Activated CD4-positive, alpha-beta memory T cell treated with anti-CD3 and anti-CD28 coated beads, Interleukin-2, amount 10 ng/mL, durations not matched to agents 7 days and 5 days (primary cell): Measurements from ENCODE around the gene NFATC4. TPM values are rescaled to one million over a fixed set of nuclear protein-coding genes. Genes with fewer than 3 reads are reported as not detected.
"Not testable (repeated sequence)": the region's sequence is repeated elsewhere in the genome, so short reads cannot be mapped to it uniquely, and the experiment has no call there.

Experiments
- CTCF ChIA-PET: fragments of 350-600 bp; sonication (Branson Sonifier 250); formaldehyde crosslinking; loops from one replicate; lab custom pipeline; 2021; ENCODE audit warnings: antibody characterized with exemption, inconsistent platforms; lab: Charles Lee
- POLR2A ChIA-PET: fragments of 350-600 bp; sonication (Branson Sonifier 250); formaldehyde crosslinking; loops from one replicate; lab custom pipeline; 2021; ENCODE audit warnings: antibody characterized with exemption; lab: Charles Lee
- DNase-seq: peaks from one replicate; pipeline ENCODE4 v3.0.0-alpha.2; 2020
- H3K27ac Mint-ChIP-seq: one replicate; pipeline ENCODE4 v1.8.0; 2021; ENCODE audit warnings: mild to moderate bottlenecking, mixed read lengths
- H3K27me3 Mint-ChIP-seq: one replicate; pipeline ENCODE4 v1.8.0; 2021; ENCODE audit warnings: mixed read lengths
- H3K36me3 Mint-ChIP-seq: one replicate; pipeline ENCODE4 v1.8.0; 2021; ENCODE audit warnings: low read depth, mixed read lengths
- H3K4me1 Mint-ChIP-seq: one replicate; pipeline ENCODE4 v1.8.0; 2021; ENCODE audit warnings: mixed read lengths
- H3K4me3 Mint-ChIP-seq: one replicate; pipeline ENCODE4 v1.8.0; 2021; ENCODE audit warnings: mild to moderate bottlenecking, mixed read lengths
- H3K9me3 Mint-ChIP-seq: one replicate; pipeline ENCODE4 v1.8.0; 2021; ENCODE audit warnings: mixed read lengths
- total RNA-seq, 2 experiments: library from RNA; stranded (reverse); gene quantifications; one replicate each; pipeline ENCODE4 v1.2.3, GENCODE V29; 2021

Gene NFATC4
- total RNA-seq, 2 experiments from 2014 or later, result not detected

DNA sequence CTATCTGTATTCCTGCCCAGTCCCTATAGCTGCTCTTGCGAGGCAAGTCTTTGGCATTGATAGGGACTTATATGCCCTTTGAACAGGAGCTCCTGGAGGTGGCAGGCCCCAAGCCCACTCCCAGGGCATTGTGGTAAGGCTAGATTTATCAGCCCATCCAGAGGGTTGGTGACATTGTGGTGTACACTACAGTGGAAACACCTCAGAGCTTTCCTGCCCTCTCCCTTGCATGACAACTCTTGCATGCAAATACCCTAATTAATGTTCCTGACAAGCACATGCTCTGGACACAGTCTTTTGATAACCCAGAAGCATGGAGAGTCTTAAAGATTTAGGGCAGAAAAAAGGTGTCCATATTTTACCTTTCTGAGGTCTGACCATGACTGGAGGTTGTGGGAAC lies 27.4 kb upstream of the NFATC4 start:
- ChIA-PET CTCF (interaction anchor here (0.8 to 18.8 kb wide), 3 partner anchors 32 to 101 kb away, joined by 4 to 494 read pairs (median 5); partner anchors contain the start of genes CBLN3 and KHNYN), POLR2A (interaction anchor here (0.8 to 5.4 kb wide), 7 partner anchors 10 to 98 kb away, joined by 3 to 69 read pairs (median 6); partner anchors contain the start of genes CBLN3, KHNYN, RABGGTA and TINF2)
- Mint-ChIP-seq H3K9me3 (no peaks in the 10 kb centered on the region), H3K4me3 (no peak overlapping the region), H3K27me3 (peaks cover 33% of the 10 kb centered on the region), H3K4me1 (peaks cover 34% of the 10 kb centered on the region), H3K36me3 (peaks cover 27% of the 10 kb centered on the region), H3K27ac (no peak overlapping the region)
- DNase-seq, result no peak

DNA sequence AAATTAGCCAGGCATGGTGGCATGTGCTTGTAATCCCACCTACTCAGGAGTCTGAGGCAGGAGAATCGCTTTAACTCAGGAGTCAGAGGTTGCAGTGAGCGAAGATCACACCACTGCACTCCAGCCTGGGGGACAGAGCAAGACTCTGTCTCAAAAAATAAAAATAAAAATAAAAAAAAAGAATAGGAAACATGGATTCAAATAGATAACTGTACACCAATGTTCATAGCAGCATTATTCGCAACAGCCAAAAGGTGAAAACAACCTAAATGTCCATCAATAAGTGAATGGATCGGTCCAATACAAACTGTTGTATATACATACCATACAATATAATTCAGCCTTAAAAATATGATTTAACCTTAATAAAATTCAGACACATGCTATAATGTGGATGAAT lies 25.1 kb upstream of the NFATC4 start:
- Mint-ChIP-seq H3K4me1 (peaks cover 19% of the 10 kb centered on the region), H3K9me3 (no peaks in the 10 kb centered on the region), H3K27ac (no peak overlapping the region), H3K27me3 (peaks cover 42% of the 10 kb centered on the region), H3K4me3 (no peak overlapping the region), H3K36me3 (peaks cover 8% of the 10 kb centered on the region)
- ChIA-PET CTCF (interaction anchor here (2.8 kb wide), 1 partner anchor 9 kb away, joined by 13 read pairs; no protein-coding TSS in a partner anchor), POLR2A (no interaction called here)
- no peak for DNase-seq

DNA sequence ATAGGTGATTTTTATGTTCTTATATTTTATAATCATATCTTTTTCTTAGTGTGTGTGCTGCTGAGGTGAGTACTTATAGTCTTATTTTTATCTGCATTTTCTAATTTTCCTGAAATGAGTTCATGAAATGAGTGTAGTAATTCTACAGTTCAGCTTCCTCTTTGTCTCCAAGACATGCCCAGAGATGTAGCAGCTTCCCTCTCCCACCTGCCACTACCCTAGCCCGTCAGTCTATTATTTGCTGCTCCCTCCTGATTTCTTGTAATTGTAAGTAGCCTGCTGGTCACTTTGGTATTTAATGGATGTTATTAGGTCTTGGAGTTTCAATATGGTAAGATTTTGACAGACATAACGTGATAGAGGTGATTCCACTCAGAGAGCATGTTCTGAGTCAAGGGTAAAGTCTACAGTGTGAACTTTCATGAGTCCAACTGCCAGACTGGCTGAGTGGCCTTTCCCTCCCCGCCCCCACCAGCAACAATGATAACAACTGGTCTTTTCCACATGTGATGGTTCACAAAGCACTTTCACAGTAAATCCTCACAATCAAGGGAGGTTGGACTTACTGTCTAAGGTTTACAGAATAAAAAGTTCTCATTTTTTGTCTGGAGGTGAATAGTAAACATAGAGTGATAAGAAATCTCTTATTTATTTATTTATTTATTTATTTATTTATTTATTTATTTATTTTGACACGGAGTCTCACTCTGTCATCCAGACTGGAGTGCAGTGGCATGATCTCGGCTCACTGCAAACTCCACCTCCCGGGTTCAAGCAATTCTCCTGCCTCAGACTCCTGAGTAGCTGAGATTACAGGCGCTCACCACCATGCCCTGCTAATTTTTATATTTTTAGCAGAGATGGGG lies 24.0 kb upstream of the NFATC4 start:
- ChIA-PET CTCF (interaction anchor here (2.8 to 3.2 kb wide), 2 partner anchors 11 to 87 kb away, joined by 13 to 14 read pairs; no protein-coding TSS in a partner anchor), POLR2A (interaction anchor here (1.3 kb wide), 1 partner anchor 87 kb away, joined by 3 read pairs; no protein-coding TSS in a partner anchor)
- H3K27ac Mint-ChIP-seq, result no peak overlapping the region
- peaks cover 47% of the 10 kb centered on the region for H3K27me3 Mint-ChIP-seq
- H3K4me1 Mint-ChIP-seq, result peaks cover 8% of the 10 kb centered on the region
- no peak for DNase-seq
- no peaks in the 10 kb centered on the region for H3K36me3 Mint-ChIP-seq
- H3K9me3 Mint-ChIP-seq, result no peaks in the 10 kb centered on the region
- H3K4me3 Mint-ChIP-seq, result no peak overlapping the region

DNA sequence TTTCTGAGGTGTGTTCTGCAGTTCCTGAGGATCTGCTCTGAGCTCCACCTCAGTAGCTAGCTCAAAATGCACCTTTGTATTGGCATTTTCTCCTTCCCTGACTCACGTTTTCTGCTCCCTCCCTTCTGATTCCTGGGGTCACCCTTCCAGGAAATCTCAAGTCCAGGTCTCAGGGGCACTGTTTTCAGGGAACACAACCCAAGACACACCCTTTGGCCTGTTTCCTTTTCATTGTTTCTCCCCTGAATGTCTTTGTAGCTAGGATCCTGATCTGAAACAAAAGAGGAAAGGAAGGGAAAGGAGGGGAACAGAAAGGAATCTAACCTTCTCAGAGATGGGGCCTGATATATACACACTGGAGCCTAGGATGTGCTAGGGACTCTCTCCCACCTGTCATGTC lies 20.9 kb upstream of the NFATC4 start:
- ChIA-PET POLR2A (interaction anchor here (1.6 kb wide), 1 partner anchor 8 kb away, joined by 6 read pairs; the partner anchor contains the start of gene RIPK3), CTCF (interaction anchor here (1.2 to 3.2 kb wide), 4 partner anchors 13 to 84 kb away, joined by 3 to 14 read pairs (median 8); no protein-coding TSS in a partner anchor)
- no peak for DNase-seq
- H3K4me3 Mint-ChIP-seq, result no peak overlapping the region
- H3K27ac Mint-ChIP-seq, result no peak overlapping the region
- no peaks in the 10 kb centered on the region for H3K4me1 Mint-ChIP-seq
- H3K9me3 Mint-ChIP-seq, result no peaks in the 10 kb centered on the region
- no peaks in the 10 kb centered on the region for H3K36me3 Mint-ChIP-seq
- peaks cover 63% of the 10 kb centered on the region for H3K27me3 Mint-ChIP-seq

DNA sequence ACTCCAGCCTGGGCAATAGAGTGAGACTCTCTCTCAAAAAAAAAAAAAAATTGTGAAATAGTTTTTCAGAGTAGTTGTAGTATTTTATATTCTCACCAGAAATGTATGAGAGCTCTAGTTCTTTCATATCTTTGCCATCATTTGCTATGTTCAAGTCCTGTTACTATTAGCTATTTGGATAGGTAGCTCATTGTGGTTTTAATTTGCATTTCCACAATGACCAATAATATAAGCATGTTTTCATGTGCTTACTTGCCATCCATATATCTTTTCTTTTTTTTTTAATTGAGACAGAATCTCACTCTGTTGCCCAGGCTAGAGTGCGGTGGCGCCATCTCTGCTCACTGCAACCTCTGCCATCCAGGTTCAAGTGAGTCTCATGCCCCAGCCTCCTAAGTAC lies 19.8 kb upstream of the NFATC4 start:
- ChIA-PET POLR2A (interaction anchor here (1.6 kb wide), 1 partner anchor 9 kb away, joined by 6 read pairs; the partner anchor contains the start of gene RIPK3), CTCF (interaction anchor here (1.6 to 1.8 kb wide), 2 partner anchors 14 to 16 kb away, joined by 4 to 13 read pairs; no protein-coding TSS in a partner anchor)
- no peaks in the 10 kb centered on the region for H3K9me3 Mint-ChIP-seq
- H3K27me3 Mint-ChIP-seq, result peaks cover 66% of the 10 kb centered on the region
- no peaks in the 10 kb centered on the region for H3K4me1 Mint-ChIP-seq
- H3K4me3 Mint-ChIP-seq, result no peak overlapping the region
- DNase-seq, result no peak
- H3K36me3 Mint-ChIP-seq, result no peaks in the 10 kb centered on the region
- no peak overlapping the region for H3K27ac Mint-ChIP-seq

DNA sequence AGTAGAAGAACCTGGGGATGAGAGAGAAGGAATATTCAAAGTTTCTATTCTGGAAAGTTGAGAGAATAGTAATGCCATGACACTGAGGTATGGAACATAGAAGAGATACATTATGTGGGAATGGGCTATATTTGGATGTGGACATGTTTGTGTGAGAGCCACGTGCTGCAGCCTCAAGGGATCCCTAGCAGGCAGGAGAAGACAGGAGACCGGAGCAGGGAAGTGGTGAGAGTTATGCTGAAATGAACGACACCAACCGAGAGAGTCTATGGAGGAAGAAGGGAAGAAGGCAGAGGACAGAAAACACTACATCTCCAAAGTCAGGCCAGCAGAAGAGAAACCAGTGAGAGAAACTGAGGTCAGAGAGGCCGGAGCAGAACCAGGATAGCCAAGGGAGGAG lies 18.2 kb upstream of the NFATC4 start:
- Mint-ChIP-seq H3K9me3 (no peaks in the 10 kb centered on the region), H3K27ac (no peak overlapping the region), H3K4me1 (no peaks in the 10 kb centered on the region), H3K4me3 (no peak overlapping the region), H3K36me3 (no peaks in the 10 kb centered on the region), H3K27me3 (peaks cover 67% of the 10 kb centered on the region)
- ChIA-PET CTCF (no interaction called here), POLR2A (interaction anchor here (0.9 kb wide), 1 partner anchor 87 kb away, joined by 3 read pairs; no protein-coding TSS in a partner anchor)
- DNase-seq, result no peak

DNA sequence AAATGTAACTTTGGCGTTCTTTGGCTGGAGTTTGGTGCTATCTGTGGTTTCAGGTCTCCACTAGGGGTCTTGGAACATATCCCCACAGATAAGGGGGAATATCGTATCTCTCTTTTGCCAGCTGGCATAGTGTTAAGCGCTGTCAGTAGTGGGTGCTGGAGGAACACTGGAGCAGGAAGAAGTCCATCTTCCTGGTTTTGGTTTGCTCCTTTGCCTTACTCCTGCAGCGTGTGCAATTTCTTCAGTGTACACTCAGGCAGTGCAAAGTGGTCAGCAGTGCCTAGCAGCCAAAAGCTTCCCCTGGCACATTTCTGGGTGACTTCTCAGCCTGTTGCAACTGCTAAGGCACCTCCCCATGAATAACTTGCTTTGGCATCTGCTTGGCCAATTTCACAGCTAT lies 16.5 kb upstream of the NFATC4 start:
- H3K4me1 Mint-ChIP-seq, result no peaks in the 10 kb centered on the region
- H3K4me3 Mint-ChIP-seq, result no peak overlapping the region
- POLR2A ChIA-PET, result interaction anchor here (1.2 kb wide), 1 partner anchor 10 kb away, joined by 3 read pairs; no protein-coding TSS in a partner anchor
- no peaks in the 10 kb centered on the region for H3K36me3 Mint-ChIP-seq
- no peak overlapping the region for H3K27ac Mint-ChIP-seq
- peaks cover 57% of the 10 kb centered on the region for H3K27me3 Mint-ChIP-seq
- CTCF ChIA-PET, result interaction anchor here (1.5 to 1.7 kb wide), 2 partner anchors 19 to 80 kb away, joined by 4 to 8 read pairs; no protein-coding TSS in a partner anchor
- DNase-seq, result no peak
- no peaks in the 10 kb centered on the region for H3K9me3 Mint-ChIP-seq

DNA sequence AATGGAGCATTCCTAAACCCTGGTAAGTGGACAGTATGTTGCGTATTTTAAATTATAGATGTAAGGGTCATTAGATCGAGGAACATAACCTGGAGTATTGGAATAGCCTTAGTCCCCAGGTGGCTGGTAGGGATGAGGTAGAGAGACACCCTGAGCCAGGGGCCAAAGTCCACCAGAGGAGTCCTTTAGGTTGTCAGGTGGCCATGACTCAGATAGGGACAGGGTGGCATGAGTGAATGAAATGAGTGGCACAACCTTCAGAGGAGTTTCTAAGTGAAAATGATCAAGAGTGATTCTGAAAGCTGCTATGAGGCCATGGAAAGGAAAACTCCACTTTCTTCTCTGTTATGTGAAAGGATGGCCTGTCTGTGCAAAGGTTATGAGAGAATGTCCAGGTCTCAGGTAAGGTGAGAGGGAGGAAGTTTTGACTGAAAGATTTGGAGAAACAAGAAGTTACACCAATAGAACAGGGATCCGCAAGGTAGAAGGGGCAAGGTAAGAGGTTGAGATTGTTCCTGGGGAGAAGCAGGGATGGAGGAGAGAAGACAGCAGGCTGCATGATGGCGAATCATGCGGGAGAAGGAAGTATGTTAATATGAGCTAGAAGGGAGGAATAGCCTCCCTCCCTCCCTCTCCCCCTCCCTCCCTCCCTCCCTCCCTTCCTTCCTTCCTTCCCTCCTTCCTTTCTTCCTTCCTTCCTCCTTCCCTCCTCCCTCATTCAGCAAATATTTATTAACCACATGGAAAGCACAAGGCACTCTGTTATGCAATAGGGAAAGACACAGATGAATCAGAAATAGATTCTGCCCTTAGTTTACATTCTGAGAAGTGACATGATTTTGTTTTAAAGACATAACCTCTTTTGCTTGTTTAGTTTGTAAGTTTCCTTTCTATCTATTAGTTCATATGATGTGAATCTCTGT lies 14.2 kb upstream of the NFATC4 start:
- Mint-ChIP-seq H3K36me3 (no peaks in the 10 kb centered on the region), H3K4me1 (no peaks in the 10 kb centered on the region), H3K27ac (no peak overlapping the region), H3K27me3 (peaks cover 53% of the 10 kb centered on the region), H3K4me3 (no peak overlapping the region), H3K9me3 (no peaks in the 10 kb centered on the region)
- ChIA-PET POLR2A (no interaction called here), CTCF (no interaction called here)
- no peak for DNase-seq

DNA sequence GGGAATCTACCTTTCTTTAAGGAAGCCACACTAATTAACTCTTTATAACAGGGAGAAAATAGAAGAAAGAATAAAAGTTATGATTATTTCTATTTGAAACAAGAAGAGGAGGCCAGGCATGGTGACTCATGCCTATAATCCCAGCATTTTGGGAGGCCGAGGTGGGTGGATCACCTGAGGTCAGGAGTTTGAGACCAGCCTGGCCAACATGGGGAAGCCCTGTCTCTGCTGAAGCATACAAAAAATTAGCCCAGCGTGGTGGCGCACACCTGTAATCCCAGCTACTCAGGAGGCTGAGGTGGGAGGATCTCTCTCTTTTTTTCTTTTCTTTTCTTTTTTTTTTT lies 13.5 kb upstream of the NFATC4 start:
- peaks cover 47% of the 10 kb centered on the region for H3K27me3 Mint-ChIP-seq
- CTCF ChIA-PET, result interaction anchor here (0.7 kb wide), 1 partner anchor 85 kb away, joined by 3 read pairs; no protein-coding TSS in a partner anchor
- DNase-seq, H3K36me3 Mint-ChIP-seq, POLR2A ChIA-PET, H3K4me3 Mint-ChIP-seq, H3K27ac Mint-ChIP-seq, H3K9me3 Mint-ChIP-seq, H3K4me1 Mint-ChIP-seq: not testable (repeated sequence)

DNA sequence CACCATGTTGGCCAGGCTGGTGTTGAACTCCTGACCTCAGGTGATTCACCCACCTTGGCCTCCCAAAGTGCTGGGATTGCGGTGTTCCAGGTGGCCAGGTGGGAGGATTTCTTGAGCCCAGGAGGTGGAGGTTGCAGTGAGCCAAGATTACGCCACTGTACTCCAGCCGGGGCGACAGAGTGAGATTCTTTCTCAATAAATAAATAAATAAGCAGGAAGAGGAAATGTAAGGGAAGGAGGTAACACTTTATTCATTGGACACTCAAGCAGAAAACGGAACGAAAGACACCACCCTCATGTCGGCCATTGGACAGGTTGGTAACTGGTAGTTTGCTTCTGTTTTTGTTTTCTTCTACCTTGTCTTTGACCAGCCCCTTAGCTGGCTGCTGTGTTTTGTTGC lies 13.0 kb upstream of the NFATC4 start:
- Mint-ChIP-seq H3K9me3 (no peaks in the 10 kb centered on the region), H3K27ac (no peak overlapping the region), H3K4me3 (no peak overlapping the region), H3K4me1 (no peaks in the 10 kb centered on the region), H3K36me3 (no peaks in the 10 kb centered on the region), H3K27me3 (peaks cover 47% of the 10 kb centered on the region)
- POLR2A ChIA-PET, result no interaction called here
- no peak for DNase-seq
- CTCF ChIA-PET, result interaction anchor here (0.7 to 1.7 kb wide), 2 partner anchors 21 to 84 kb away, joined by 3 to 5 read pairs; no protein-coding TSS in a partner anchor

DNA sequence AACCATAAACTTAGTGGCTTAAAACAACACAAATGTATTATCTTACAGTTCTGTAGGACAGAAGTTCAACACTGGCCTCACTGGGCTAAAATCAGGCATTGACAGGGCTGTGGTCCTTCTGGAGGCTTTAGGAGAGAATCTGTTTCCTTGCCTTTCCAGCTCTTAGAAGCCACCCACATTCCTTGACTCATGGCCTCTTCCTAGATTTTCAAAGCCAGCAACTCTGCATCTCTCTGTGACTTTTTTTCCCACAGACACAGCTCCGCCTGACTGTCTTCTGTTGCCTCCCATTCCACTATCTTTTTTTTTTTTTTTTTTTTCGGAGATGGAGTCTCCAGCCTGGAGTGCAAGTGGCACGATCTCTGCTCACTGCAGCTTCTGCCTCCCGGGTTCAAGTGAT lies 11.8 kb upstream of the NFATC4 start:
- H3K27ac Mint-ChIP-seq, result no peak overlapping the region
- ChIA-PET CTCF (interaction anchor here (1.7 kb wide), 1 partner anchor 23 kb away, joined by 5 read pairs; no protein-coding TSS in a partner anchor), POLR2A (no interaction called here)
- H3K27me3 Mint-ChIP-seq, result peaks cover 45% of the 10 kb centered on the region
- DNase-seq, result no peak
- H3K36me3 Mint-ChIP-seq, result no peaks in the 10 kb centered on the region
- H3K4me1 Mint-ChIP-seq, result no peaks in the 10 kb centered on the region
- H3K4me3 Mint-ChIP-seq, result no peak overlapping the region
- no peaks in the 10 kb centered on the region for H3K9me3 Mint-ChIP-seq

DNA sequence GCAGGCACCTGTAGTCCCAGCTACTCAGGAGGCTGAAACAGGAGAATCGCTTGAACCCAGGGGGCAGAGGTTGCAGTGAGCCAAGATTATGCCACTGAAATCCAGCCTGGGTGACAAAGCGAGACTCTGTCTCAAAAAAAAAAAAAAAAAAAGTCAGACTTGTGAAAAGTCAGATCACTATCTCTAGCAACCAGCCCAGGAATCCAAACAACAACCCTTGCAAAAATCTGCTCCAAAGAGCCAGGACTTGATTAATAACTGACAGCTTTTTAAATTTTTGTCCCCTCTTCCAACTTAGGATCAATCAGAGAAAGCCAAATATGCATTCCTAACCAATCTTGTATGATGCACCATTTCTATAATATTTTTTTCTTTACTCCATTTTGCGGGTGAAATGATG lies 7.7 kb upstream of the NFATC4 start:
- Mint-ChIP-seq H3K27me3 (peaks cover 38% of the 10 kb centered on the region), H3K27ac (no peak overlapping the region), H3K9me3 (no peaks in the 10 kb centered on the region), H3K4me1 (no peaks in the 10 kb centered on the region), H3K36me3 (no peaks in the 10 kb centered on the region), H3K4me3 (no peak overlapping the region)
- ChIA-PET POLR2A (interaction anchor here (1.5 kb wide), 1 partner anchor 62 kb away, joined by 3 read pairs; no protein-coding TSS in a partner anchor), CTCF (interaction anchor here (4.3 kb wide), 1 partner anchor 71 kb away, joined by 21 read pairs; no protein-coding TSS in a partner anchor)
- DNase-seq, result no peak
